H1 (cell line): ENCODE results near the gene KCNQ1. TPM values are rescaled to one million over a fixed set of nuclear protein-coding genes. Genes with fewer than 3 reads are reported as not detected.
A peak's percentile ranks its signal among the peaks of the same experiment; 100 is the strongest.

Experiments used
- GABPA ChIP-seq: IDR thresholded peaks from 2 replicates; pipeline ENCODE4 v1.6.1; 2011; ENCODE audit warnings: mild to moderate bottlenecking, low read length, moderate library complexity, borderline replicate concordance; ENCODE audit not compliant: insufficient read depth
- RAD21 ChIP-seq, 2 experiments: IDR thresholded peaks in 1 of 2; conservative IDR thresholded peaks in 1 of 2; 2 replicates each; pipeline ENCODE4 v1.6.1; 2011; ENCODE audit warnings: low read depth in 2 of 2, low read length in 2 of 2, improper control_type of control experiment in 1 of 2, inconsistent platforms in 1 of 2, mild to moderate bottlenecking in 1 of 2, moderate library complexity in 1 of 2
- SP4 ChIP-seq: IDR thresholded peaks from 2 replicates; pipeline ENCODE4 v1.6.1; 2012; ENCODE audit warnings: low read length, inconsistent platforms
- TAF1 ChIP-seq: IDR thresholded peaks from 2 replicates; pipeline ENCODE4 v1.6.1; 2011; ENCODE audit warnings: mild to moderate bottlenecking, low read depth, low read length
- polyA plus RNA-seq, 7 experiments: library from polyadenylated mRNA; depleted of rRNA in 3 of 7; stranded (reverse) in 5 of 7; unstranded in 2 of 7; fragments of >200 nt in 5 of 7; fragments of 200-250 nt in 2 of 7; gene quantifications; 1 replicate in 5 of 7; 2 replicates in 1 of 7; 4 replicates in 1 of 7; pipeline versions ENCODE4 v1.2.1 to v1.2.3, GENCODE V29; 2011 to 2013; ENCODE audit warnings: missing spikeins in 2 of 7, mixed read lengths in 2 of 7
- total RNA-seq: library from RNA; stranded (reverse); fragmentation: NEBNext Ultra II Directional; extraction: Animal tissue kit (Norgen Biotek cat#: 25700); gene quantifications from 2 replicates; pipeline ENCODE4 v1.2.1, GENCODE V29; 2021

Gene KCNQ1
- total and polyA plus RNA-seq, 2 of the 8 experiments (the other 6 are each of a cell fraction or from before 2014, with no cell fraction given) = 1.9 to 2.0 TPM

DNA sequence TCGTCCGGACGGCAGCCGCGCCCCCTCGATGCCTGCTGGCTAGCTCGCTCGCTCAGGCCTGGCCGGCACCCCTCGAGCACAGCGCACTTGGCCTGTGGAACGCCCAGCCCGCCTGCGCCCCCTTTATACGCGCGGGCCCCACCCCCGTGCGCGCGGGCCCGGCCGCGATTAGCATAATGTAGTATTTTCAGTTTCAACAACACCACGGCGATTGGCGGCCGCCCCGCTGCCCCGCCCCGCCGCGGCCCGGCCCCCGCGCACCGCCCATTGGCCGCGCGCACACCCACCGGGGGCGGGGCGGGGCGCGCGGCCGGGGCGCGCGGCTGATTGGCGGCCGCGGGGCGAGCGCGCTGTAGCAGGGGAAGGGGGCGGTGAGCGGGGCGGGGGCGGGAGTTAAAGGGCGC is 440.9 kb downstream of the KCNQ1 start, which contains the start of gene CDKN1C (continued):
- TF ChIP-seq GABPA (no peak), TAF1 (peak; percentile 79), SP4 (no peak), RAD21 (IDR thresholded peaks at IDR 0.05 in 1 of 2, conservative IDR thresholded peaks at IDR 0.05 in 1 of 2; ENCODE audit: low read depth in 2 of 2, low read length in 2 of 2) (peak in 1 of 2 experiments; percentile 5; a peak in 1 of 4 replicates)
- TF ChIP-seq, all 59 proteins: peak for 8
